ENCODE data around the gene MEIOSIN.
A peak's percentile ranks its signal among the peaks of the same experiment; 100 is the strongest.

Gene MEIOSIN

DNA sequence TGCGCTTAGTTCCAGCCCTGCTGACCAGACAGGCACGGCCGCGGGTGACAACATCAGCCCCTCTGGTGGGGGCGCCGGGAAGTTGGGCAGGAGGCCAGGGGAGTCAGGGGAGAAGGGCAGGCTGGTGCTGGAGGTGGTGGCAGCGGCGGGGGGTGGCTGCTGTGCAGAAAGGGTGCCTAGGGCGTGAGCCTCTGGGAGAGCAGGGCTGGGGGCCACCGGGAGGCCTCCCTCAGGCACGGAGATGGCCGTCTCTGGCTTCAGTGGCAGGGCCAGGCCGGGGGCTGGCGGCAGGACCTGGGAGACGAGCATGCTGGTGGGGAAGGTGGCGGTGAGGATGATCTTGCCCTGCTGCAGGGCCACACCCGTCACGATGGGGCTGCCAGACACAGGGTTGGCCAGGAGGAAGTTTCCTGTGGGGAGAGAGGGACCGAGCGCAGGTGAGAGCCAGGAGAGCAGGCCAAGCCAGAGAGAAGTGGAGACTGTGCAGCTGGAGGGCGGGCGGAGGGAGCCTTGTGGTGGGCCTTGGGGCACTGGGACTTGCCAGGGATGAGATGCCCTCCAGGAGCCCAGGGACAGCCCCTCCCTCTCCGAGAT is 32.6 kb downstream of the MEIOSIN start:
- DNase-seq, result no peak

DNA sequence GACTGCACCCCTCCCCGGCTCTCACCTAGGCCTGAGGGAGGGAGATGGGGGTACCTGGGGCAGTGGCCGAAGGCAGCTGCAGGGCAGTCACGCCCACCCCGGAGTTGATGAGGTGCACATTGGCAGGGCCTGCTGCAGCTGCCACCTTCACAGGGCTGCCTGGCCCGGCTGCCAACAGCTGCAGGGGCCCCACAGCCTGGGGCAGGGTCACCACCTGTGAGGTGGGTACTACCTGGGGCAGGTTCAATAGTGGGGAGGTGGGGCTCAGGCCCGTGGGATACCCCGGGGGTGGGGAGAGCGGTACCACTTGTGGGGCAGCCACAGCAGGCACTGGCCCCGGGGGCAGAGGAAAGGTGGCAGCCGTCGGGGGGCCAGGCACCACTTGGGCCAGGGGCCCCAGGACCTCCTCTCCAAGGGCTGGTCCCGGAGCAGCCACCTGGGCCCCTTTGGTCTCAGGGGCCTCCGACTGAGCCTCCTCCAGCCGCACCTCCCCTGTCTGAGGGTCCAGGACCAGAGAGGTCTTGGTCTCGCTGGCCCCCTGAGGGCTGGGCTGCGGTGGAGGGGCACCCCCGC is 33.1 kb downstream of the MEIOSIN start:
- DNase-seq, result no peak

DNA sequence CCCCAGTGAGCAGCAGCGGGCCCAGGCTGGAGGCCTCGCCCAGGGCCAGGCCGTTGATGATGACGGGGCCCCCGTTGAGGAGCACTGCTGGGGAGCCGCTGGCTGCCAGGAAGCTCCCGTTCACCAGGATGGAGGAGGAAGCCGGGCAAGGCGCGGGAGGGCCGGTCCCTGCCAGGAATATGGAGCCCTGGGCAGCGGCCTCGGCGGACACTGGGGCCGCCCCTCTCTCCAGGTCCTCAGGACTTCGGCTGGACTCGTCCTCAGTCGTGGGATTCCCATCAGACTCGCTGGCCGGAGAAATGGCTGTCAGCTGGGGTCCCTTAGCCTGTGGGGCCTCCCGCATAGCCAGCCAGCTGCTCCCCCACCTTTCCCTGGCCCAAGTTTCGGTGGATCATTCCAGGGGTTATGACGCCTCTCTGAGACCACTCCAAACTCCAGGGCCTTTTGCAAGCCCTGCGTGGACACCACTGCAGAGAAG is 33.7 kb downstream of the MEIOSIN start:
- DNase-seq, result no peak

DNA sequence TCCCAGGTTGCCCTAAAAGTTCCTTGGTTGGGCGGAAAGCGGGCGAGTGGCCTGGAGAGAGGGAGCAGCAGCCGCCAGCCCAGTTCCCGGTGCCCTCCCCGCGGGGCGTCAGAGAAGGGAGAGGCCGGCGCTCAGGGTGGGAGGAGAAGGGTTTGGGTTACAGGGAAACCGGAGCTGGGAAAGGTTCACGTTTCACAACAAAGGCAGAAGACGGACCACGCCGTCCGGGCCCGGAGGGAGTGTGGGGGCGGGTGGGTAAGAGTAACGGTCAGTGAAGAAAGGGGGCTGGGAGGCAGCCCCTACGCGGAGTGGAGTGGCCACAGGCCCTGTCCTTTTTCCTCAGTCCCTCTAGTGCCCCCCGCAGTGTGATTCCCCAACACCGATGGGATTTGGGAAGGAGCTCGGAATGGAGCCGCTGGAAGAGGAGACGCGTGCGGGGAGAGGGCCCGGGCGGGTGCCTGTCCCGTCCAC is 34.2 kb downstream of the MEIOSIN start:
- no peak for DNase-seq

DNA sequence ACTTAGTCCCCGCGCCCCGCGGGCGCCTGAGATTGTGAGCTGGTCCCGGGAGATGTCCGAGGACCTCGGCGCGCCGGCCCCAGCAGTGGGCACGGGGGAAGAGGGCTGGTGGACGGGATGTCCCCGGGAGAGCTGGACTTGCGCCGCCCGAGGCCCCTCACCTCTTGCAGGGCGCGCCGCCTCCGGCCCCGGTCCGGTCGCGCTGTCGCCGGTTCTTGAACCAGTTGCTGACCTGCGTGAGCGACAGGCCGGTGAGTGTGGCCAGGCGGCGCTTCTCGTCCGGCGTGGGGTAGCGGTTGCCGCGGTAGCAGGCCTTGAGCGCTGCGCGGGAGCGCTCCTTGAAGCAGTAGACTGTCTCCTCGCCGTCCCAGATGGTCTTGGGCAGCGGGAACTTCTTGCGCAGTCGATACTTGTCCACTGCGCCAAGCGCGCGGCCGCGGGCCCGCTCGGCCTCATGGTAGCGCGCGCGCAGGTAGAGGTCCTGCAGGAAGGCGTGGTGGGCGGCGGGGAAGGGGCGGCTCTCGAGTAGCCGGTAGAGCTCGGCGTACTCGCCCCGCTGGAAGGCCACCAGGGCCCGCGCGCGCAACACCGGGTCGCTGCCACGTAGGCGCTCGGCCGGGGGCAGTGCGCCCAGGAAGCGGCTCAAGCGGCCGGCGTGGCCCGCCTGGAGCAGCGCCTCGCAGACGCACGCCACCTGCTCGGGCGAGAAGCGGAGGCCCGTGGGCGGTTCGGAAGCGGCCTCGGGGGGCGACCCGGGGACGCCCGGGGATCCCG is 34.8 kb downstream of the MEIOSIN start:
- peak; percentile 16 for DNase-seq

DNA sequence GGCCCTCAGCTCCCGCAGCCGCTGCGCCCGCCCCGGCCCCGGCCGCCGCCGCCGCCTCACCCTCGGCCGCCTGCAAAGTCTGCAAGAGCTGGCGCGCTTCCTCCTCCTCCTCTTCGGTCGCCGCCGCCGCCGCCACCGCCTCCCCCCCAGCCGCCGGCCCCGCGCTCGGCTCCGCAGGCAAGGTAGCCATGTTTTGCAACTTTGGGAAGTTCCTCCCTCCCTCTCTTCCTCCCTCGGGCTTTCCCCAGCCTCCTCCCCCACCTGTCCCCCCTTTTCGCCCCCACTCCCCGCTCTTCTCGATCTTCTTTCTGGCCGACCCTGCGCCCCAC is 35.4 kb downstream of the MEIOSIN start:
- no peak for DNase-seq

DNA sequence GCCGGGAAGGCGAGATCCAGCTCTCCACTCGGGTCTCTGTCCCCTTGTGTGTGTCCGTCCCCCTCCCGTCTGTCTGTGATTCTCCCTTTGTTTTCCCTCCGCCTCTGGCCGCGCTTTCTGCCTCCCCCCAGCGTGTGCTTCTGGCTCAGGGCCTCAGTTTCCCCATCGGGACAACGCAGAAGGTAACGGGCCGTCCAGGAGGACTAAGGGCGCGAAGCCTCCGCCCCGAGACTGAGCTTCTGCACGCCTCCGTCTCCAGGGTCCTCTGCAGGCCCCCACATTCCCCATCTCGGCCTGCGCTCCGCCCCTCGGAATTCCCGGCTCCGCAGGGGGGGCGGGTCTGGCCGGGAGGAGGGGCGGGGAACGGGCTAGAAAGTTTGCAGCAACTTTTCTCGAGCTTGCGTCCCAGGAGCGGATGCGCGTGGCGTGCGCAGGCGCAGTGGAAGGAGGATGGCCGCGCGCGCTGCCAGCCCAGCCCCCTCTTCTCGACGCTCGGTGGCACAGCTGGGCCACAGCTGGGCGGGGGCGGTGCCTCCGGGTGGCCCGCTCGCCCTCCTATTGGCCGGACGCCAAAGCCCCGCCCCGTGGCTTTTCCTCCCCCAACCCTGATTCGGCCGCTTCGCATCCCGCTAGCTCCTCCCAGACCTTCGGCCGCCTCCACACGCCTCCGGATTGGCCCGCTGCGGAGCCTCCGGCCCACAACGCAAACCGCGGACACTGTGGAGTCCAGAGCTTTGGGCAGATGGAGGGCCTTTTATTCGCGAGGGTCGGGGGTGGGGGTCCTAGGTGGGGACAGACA is 35.9 kb downstream of the MEIOSIN start, which contains the start of gene SIX5:
Gene SIX5, minus strand, starts transcription at position 269 of the 799 bp plus-strand sequence. CDS start 408 bp downstream, outside the sequence.
- DNase-seq, result peak; percentile 89

DNA sequence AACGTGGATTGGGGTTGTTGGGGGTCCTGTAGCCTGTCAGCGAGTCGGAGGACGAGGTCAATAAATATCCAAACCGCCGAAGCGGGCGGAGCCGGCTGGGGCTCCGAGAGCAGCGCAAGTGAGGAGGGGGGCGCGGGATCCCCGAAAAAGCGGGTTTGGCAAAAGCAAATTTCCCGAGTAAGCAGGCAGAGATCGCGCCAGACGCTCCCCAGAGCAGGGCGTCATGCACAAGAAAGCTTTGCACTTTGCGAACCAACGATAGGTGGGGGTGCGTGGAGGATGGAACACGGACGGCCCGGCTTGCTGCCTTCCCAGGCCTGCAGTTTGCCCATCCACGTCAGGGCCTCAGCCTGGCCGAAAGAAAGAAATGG is 36.6 kb downstream of the MEIOSIN start:
- peak; percentile 50 for DNase-seq

DNA sequence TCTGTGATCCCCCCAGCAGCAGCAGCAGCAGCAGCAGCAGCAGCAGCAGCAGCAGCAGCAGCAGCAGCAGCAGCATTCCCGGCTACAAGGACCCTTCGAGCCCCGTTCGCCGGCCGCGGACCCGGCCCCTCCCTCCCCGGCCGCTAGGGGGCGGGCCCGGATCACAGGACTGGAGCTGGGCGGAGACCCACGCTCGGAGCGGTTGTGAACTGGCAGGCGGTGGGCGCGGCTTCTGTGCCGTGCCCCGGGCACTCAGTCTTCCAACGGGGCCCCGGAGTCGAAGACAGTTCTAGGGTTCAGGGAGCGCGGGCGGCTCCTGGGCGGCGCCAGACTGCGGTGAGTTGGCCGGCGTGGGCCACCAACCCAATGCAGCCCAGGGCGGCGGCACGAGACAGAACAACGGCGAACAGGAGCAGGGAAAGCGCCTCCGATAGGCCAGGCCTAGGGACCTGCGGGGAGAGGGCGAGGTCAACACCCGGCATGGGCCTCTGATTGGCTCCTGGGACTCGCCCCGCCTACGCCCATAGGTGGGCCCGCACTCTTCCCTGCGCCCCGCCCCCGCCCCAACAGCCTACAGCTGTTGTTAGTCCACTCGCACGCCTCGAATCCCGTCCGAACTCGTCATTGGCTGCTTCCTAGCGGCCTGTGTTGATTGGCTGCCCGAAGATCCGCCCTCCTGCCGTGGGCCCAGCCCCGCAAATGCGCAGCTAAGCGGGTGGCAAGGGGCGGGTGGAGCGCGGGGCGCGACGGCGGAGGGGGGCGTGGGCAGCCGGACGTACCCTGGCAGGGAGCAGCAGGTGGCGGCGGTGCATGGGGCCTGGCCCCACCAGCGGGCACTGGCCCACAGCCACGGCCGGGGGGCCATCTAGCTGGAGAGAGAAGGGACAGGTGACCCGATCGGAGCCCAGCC is 37.2 kb downstream of the MEIOSIN start:
- peak; percentile 93 for DNase-seq

DNA sequence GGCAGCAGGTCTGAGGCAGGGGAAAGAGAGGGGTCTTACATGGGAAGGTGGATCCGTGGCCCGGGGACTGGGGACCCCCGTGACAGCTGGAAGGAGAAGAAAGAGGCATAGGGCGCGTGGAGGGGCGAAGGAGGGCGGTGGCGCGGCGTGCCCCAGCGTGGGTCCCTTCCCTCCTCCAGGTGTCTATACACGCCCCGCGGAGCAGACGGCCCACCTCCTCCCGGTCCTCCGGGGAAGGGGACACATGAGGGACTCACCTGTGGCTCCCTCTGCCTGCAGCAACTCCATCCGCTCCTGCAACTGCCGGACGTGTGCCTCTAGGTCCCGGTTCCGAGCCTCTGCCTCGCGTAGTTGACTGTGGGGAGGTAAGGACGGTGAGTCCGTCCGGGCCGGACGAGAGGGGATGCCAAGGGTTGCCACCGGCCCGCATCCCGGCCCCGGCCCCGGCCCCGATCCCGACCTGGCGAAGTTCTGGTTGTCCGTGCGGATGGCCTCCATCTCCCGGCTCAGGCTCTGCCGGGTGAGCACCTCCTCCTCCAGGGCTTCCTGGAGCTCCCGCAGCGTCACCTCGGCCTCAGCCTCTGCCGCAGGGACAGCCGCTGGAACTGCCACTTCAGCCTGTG is 38.2 kb downstream of the MEIOSIN start:
- no peak for DNase-seq

DNA sequence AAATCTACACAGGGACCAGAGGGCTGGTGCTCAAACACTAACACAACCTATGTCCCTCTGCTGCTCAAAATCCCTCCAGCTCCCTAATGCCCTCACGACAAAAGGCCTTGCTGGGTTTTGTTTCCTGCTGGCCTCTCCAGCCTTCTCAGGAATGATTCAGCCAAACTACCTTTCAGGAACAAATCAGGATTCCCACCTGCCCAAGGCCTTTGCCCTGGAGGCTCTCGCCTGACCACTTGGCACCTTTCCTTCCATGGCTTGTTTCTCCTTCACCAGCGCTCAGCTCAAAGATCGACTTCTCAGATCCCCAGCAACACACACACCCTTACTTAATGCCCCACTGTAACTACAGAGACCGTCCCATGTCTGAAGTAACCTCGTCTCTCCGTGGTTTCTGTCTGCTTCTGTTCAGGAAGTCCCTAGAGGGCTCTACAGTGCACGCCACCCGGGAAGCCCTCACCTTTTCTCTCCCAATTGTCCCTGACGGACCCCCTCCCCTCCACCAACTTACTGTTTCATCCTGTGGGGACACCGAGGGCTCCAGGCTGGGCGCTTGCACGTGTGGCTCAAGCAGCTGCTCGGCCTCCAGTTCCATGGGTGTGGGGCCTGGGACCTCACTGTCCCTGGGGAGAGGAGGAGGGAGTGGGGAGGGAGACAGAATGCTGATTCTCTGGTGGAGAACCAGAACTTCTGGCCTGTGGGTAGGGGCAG is 39.0 kb downstream of the MEIOSIN start:
- DNase-seq, result no peak

DNA sequence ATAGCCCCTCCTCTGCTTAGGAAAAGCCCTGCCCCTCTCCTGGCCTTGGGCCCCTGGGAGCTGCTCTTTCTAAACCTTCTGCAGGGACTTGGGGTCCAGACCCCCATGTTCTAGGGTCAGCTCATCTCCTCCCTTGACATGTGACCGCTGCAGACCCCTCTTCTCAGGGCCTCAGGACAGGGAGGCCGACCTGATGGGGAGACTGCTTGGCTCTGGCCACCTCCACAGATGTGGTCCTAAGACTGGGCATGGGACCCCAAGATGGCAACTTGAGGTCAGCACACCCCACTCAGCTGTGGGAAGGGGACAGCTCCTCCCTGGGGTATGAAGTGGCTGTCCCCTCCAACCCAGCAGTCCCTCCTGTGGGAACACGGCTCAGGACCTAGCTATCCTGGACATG is 39.7 kb downstream of the MEIOSIN start:
- DNase-seq, result no peak

DNA sequence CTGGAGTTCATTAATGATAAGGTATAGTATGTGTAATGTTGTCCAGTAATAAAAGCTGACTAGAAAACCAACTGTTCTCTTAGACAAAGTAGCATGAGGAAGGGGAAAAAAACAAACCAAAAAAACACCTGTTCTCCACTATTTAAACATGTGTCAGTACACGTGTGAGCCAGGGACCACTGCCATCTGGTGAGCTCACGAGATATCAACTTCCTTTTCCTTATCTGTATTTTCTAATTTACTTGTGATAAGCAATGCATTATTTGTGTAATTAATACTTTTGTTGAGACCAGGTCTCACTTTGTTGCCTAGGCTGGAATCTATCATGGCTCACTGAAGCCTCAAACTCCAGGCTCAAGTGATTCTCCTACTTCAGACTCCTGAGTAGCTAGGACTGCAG is 40.1 kb downstream of the MEIOSIN start:
- no peak for DNase-seq

DNA sequence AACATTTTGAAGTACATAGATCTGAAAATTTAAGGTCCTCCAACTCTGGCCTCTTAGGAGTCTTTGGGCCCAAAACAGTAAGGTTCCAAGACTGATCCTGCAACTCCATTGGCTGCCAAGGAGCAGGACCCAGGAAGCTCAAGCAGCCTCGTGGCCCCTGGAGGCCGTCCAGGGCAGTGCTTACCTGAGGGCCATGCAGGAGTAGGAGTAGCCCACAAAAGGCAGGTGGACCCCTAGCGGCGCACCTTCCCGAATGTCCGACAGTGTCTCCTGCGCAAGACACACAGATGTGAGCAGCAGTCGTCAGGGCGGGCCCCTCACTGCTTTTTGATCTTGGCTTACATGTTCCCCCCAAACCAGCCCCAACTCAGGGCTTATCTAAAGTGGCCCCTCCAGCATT is 41.5 kb downstream of the MEIOSIN start:
- DNase-seq, result no peak

DNA sequence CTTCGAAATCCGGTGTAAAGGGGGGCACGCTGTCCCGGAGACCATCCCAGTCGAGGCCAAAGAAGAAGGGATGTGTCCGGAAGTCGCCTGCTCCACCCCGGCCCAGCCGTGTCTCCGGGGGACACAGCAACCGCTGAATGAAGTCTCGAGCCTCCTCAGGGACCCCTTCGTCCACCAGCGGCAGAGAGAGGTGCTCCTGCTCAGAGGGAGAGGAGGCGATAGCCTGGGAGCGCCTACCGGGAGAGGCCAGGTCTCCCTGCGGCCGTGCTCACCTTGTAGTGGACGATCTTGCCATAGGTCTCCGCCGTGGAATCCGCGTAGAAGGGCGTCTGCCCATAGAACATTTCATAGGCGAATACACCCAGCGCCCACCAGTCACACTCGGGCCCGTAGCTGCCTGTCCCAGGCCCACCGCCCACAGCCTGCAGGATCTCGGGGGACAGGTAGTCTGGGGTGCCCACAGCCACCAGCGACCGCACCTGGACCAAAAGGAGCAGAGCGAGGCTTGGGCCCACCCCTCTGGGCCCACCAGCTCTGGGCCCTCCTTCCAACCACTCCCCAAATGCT is 44.2 kb downstream of the MEIOSIN start:
- DNase-seq, result no peak

DNA sequence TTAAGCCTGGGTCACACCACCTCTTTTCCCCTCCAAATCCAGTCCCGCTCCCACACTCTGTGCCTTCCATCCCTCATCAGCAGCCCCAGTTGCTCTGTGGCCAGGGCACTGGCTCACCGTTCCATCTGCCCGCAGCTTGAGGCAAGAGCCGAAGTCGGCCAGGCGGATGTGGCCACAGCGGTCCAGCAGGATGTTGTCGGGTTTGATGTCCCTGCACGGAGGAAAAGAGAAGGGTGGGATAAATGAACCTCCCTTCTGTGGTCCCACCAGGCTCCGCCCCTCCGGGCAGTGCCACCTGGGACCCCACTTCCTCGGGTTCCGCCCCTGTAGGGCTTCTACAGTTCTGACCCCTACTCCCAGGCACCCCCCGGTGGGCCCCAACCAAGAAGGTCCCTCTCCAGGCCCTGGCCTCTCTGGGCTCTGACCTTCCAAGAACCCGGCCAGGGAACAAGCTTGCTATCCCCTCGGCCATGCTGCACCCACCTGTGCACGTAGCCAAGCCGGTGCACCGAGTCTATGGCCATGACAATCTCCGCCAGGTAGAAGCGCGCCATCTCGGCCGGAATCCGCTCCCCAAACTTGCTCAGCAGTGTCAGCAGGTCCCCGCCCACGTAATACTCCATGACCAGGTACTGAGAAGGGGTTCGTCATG is 44.9 kb downstream of the MEIOSIN start:
- no peak for DNase-seq

DNA sequence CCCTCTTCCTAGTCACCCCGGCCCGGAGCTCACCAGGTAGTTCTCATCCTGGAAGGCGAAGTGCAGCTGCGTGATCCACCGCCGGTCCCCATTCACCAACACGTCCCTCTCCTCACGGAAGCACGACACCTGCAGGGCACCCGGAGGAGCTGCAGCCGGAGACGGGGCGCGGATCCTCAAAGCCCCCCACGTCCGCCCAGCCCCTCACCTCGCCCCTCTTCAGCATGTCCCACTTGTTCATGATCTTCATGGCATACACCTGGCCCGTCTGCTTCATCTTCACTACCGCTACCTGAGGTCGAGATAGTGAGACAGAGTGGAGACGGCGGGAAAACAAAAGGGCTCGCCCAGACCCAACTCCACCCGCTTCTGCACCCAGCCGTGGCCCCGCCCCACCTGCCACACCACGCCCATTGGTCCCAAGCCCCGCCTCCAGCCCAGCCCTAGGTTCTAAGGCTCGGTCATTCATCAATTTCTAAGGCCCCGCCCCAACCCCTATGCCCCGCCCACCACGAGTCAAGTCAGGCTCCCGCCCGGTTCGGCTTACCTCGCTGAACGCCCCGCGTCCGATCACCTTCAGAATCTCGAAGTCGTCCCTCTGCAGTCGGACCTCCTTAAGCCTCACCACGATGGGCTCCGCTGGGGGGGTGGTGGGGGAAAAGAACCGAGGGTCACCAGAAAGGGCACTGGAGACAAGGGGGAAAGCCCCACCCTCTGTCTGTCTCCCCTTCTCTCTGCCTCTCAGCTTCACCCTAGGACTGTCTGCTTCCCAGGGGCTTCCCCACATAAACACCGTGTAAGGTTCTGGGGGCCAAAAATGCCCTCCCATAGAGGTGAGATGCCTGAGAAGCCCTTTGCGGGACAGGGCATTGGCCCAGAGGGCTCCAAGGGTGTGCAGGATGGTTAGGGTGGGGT is 46.2 kb downstream of the MEIOSIN start:
- peak; percentile 81 for DNase-seq

DNA sequence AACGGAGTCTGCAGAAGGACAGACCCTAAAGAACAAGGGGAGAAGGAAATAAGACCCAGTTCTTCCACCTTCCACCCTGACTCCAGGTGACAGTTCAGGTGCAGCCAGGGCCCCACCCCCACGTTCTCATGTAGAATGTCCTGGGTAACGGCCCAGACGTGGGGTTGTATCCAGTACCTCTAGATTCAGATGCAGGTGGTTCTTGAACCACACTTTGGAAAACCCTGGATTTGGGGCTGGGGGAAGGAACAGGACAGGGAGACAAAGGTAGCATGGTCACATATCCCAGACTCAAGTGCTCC is 46.9 kb downstream of the MEIOSIN start:
- DNase-seq, result no peak
